Measurements from ENCODE around the gene RBM10.
A peak's percentile ranks its signal among the peaks of the same experiment; 100 is the strongest.

Gene RBM10

GRCh38 chrX:47200385-47201150 lies 55.5 kb downstream of the RBM10 start:
- DNase-seq = no peak

- no peak for DNase-seq
Measured at GRCh38 chrX:47201345-47201944, 56.4 kb downstream of the RBM10 start.

GRCh38 chrX:47202316-47202715 lies 57.3 kb downstream of the RBM10 start:
- no peak for DNase-seq

GRCh38 chrX:47202877-47203276 lies 57.9 kb downstream of the RBM10 start:
- DNase-seq = no peak

GRCh38 chrX:47204970-47205369 lies 59.9 kb downstream of the RBM10 start:
- DNase-seq = no peak

GRCh38 chrX:47206316-47206715 lies 61.3 kb downstream of the RBM10 start:
- DNase-seq = no peak

- DNase-seq = no peak
Measured at GRCh38 chrX:47208108-47208507, 63.1 kb downstream of the RBM10 start.

- DNase-seq = no peak
Measured at GRCh38 chrX:47209508-47210238, 64.7 kb downstream of the RBM10 start.

- no peak for DNase-seq
Measured at GRCh38 chrX:47210661-47211425, 65.8 kb downstream of the RBM10 start.

GRCh38 chrX:47212381-47213293 lies 67.6 kb downstream of the RBM10 start:
- no peak for DNase-seq

GRCh38 chrX:47214435-47215077 lies 69.5 kb downstream of the RBM10 start:
- DNase-seq = no peak

GRCh38 chrX:47215291-47215900 lies 70.4 kb downstream of the RBM10 start:
- DNase-seq = no peak

GRCh38 chrX:47216393-47216925 lies 71.4 kb downstream of the RBM10 start:
- no peak for DNase-seq

- peak; percentile 28 for DNase-seq
Measured at GRCh38 chrX:47217121-47217851, 72.3 kb downstream of the RBM10 start.

GRCh38 chrX:47217852-47218279 lies 72.8 kb downstream of the RBM10 start:
- peak; percentile 95 for DNase-seq

- DNase-seq = peak; percentile 73
Measured at GRCh38 chrX:47218280-47218919, 73.4 kb downstream of the RBM10 start, which contains the start of gene CDK16. TSS of gene CDK16 (plus strand) at chrX:47218681. CDS start at chrX:47223558, 4,877 bp downstream.

- DNase-seq = peak; percentile 59
Measured at GRCh38 chrX:47218920-47219815, 74.1 kb downstream of the RBM10 start.

GRCh38 chrX:47221756-47222155 lies 76.7 kb downstream of the RBM10 start:
- DNase-seq = no peak
